ENCODE measurements around the gene CRCP.

- TF ChIP-seq CTCF (IDR thresholded peaks at IDR 0.05): no peak
- TF ChIP-seq RFX5 (IDR thresholded peaks at IDR 0.05): no peak
- TF ChIP-seq USF2 (IDR thresholded peaks at IDR 0.05): no peak
These were observed 44.4 kb upstream of the CRCP start for GRCh38 chr7:66070222-66070621.

Data from A549 (cell line).